NK-92 (cell line): ENCODE measurements around the gene GPR176.

Experiments used
- DNase-seq: peaks from one replicate; lab custom pipeline; 2025; ENCODE audit not compliant: unreplicated experiment; lab: John Stamatoyannopoulos, UW

Gene GPR176

GRCh38 chr15:39892418-39892817 is 27.6 kb downstream of the GPR176 start:
- DNase-seq: no peak

GRCh38 chr15:39890621-39891020 is 29.4 kb downstream of the GPR176 start:
- no peak for DNase-seq

GRCh38 chr15:39889601-39890000 is 30.5 kb downstream of the GPR176 start:
- no peak for DNase-seq

GRCh38 chr15:39888809-39889208 is 31.3 kb downstream of the GPR176 start:
- DNase-seq: no peak

GRCh38 chr15:39888243-39888642 is 31.8 kb downstream of the GPR176 start:
- DNase-seq: no peak

GRCh38 chr15:39887832-39888231 is 32.2 kb downstream of the GPR176 start:
- no peak for DNase-seq

GRCh38 chr15:39887211-39887610 is 32.9 kb downstream of the GPR176 start:
- DNase-seq: no peak

- DNase-seq: no peak
Observed at GRCh38 chr15:39886418-39886817, 33.6 kb downstream of the GPR176 start.

- DNase-seq: no peak
Observed at GRCh38 chr15:39885099-39885777, 34.8 kb downstream of the GPR176 start.

- DNase-seq: no peak
Observed at GRCh38 chr15:39884351-39884750, 35.7 kb downstream of the GPR176 start.

- no peak for DNase-seq
Observed at GRCh38 chr15:39882602-39883001, 37.5 kb downstream of the GPR176 start.

- no peak for DNase-seq
Observed at GRCh38 chr15:39881790-39882189, 38.3 kb downstream of the GPR176 start.

- no peak for DNase-seq
Observed at GRCh38 chr15:39880718-39881387, 39.2 kb downstream of the GPR176 start.

- no peak for DNase-seq
Observed at GRCh38 chr15:39878406-39878785, 41.7 kb downstream of the GPR176 start.

- no peak for DNase-seq
Observed at GRCh38 chr15:39874890-39875549, 45.0 kb downstream of the GPR176 start.

- no peak for DNase-seq
Observed at GRCh38 chr15:39873978-39874377, 46.1 kb downstream of the GPR176 start.

- DNase-seq: no peak
Observed at GRCh38 chr15:39870537-39870936, 49.5 kb downstream of the GPR176 start.

- DNase-seq: no peak
Observed at GRCh38 chr15:39869858-39870515, 50.1 kb downstream of the GPR176 start.

GRCh38 chr15:39869254-39869653 is 50.8 kb downstream of the GPR176 start:
- DNase-seq: no peak

GRCh38 chr15:39868396-39868795 is 51.7 kb downstream of the GPR176 start:
- no peak for DNase-seq

GRCh38 chr15:39864116-39864515 is 56.0 kb downstream of the GPR176 start:
- DNase-seq: no peak

- DNase-seq: no peak
Observed at GRCh38 chr15:39860871-39861270, 59.2 kb downstream of the GPR176 start.
